ENCODE measurements around the gene PRDM2.
"Not testable (repeated sequence)": the region's sequence is repeated elsewhere in the genome, so short reads cannot be mapped to it uniquely, and the experiment has no call there.

The PRDM2 gene

DNA sequence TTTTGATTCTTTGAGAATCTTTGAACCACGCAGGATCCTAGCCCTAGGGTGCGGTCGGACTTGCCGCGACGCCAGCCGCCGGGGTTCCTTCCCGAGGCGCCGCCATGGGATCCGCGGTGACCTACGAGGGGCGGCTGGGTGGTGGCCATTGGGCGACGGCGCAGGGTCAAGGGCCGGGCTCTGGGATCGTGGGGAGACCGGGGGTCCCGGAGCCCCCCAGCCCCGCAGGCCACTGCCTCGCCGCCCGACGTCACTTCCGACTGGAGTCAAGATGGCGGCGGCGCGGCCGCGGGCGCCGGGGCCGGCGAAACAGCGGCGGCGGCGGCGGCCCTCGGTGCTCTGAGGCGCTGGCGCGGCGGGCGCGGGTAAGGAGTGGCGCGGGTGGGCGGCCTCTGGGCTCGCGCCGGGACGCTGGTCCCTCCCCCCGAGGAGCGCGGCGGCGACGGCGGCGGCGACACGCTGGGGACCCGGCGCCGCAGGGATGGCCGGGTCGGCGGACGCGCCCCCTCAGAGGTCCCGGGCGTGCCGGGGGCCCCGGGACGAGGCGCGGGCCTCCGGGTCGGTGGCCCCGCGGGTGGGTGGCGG, at the start of gene PRDM2:
Gene PRDM2, plus strand, starts transcription at position 253 of the 585 bp plus-strand sequence. CDS start 15,418 bp downstream, outside the sequence.
- peak; percentile 83 for DNase-seq

DNA sequence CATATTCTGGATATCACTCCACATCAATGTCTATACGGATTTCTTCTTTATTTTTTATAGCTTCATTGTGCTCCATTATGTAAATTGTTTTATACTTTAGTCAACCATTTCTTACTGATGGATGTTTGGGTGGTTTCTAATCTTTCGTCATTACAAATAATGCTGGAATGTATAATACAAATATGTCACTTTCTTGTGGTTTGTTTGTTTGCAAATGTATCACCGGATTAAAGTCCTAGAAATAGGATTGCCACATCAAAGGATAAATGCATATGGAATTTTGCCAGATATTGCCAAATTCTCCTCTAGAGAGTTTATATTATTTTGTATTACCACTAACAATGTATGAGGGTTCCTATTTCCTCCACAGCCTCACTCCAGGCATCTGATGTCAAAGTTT, 48.7 kb upstream of the PRDM2 start:
- DNase-seq, result no peak

DNA sequence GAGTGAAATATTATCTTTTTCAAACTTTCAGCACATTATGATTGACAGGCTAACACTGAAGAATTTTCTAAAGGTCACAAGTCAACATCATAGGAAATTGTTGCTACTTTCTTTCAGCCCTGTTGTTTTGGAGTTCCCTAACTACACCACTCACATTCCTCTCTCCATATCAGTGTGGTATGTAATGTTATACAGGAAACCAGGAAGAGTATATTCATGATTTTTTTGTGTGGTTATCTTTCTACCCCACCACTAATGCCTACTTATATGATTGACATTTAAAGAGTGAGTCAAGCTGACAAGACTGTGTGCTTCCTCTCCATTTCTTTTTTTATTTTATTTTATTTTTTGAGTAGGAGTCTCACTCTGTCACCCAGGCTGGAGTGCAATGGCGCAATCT, 47.8 kb upstream of the PRDM2 start:
- DNase-seq, result no peak

GRCh38 chr1:13661539-13661938, 38.4 kb upstream of the PRDM2 start:
- no peak for DNase-seq

GRCh38 chr1:13662493-13662892, 37.5 kb upstream of the PRDM2 start:
- peak; percentile 35 for DNase-seq

- no peak for DNase-seq
These were observed 36.0 kb upstream of the PRDM2 start for GRCh38 chr1:13663969-13664368.

DNA sequence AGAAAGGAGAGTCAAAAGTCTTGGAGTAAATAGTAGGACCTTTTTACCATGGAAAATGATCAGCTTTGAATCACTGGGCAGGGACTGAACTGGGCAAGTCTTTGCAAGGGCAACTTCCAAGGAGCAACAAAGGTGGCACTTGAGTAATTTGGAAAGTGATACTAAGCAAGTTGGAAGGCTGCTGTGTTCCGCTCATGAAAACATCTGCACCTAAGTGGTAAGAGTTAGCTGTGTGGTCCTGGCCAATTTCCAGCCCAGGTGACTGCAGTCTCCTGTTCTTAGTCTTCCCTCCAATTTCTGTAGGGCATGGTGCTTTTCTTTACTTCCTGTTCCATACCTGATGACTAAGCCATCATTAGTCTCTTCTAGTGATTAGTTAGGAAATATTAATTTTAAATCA, 35.5 kb upstream of the PRDM2 start:
- DNase-seq, result no peak

GRCh38 chr1:13666317-13666716, 33.7 kb upstream of the PRDM2 start:
- no peak for DNase-seq

DNA sequence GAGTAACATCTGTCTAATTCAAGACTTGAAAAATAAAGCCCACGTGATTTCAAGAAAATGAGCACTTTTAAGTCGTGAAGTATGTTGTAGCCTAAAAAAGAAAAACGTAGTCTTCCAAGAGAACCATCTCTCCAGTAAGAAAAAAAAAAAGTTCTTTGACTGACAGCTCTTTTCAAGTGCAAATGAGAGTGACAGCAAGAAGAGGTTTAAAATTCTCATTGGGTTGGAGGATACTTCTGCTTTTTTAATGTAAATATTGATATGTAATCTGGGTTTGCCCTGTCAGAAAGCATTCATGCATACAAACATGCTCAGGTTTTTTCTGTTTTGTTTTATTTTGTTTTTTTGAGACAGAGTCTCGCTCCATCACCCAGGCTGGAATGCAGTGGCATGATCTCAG, 32.3 kb upstream of the PRDM2 start:
- no peak for DNase-seq

DNA sequence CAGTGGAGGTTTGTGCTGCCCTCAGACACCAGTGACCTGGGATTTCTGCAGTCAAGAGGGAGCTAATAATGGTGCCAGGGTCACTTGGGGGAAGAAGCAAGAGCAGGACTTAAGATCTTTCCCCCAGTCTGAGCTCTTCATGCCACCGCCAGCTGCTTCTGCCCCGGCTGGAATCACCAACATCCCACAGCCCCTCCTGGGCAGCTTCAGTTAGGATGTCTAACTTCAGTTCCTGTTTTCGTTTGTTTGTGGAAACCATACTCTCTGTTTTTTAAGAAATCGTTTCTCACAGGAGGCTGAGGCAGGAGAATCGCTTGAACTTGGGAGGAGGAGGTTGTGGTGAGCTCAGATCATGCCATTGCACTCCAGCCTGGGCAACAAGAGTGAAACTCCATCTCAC, 25.6 kb upstream of the PRDM2 start:
- DNase-seq, result no peak

DNA sequence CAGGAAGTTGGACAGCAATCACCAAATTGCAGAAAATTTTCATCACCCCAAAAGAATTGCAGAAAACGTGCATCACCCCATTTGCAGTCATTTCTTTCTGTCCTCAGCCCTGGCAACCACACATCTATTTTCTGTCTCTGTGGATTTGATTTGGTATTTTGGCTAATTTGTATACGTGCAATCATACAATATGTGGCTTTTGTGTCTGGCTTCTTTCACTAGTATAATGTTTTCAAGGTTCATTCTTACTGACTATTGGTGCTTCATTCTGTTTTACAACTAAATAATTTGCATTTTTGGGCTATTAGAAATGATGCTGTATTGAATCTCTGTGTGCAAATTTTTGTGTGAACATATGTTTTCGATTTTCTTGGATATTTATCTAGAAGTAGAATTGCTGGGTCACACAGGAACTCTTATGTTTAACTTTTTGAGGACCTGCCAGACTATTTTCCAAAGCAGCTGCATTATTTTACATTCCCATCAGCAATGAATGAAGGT, 24.8 kb upstream of the PRDM2 start:
- DNase-seq, result peak; percentile 55

- no peak for DNase-seq
These were observed 22.1 kb upstream of the PRDM2 start for GRCh38 chr1:13677896-13678295.

- no peak for DNase-seq
These were observed 20.3 kb upstream of the PRDM2 start for GRCh38 chr1:13679651-13680050.

- not testable (repeated sequence) for DNase-seq
These were observed 19.4 kb upstream of the PRDM2 start for GRCh38 chr1:13680609-13681008.

DNA sequence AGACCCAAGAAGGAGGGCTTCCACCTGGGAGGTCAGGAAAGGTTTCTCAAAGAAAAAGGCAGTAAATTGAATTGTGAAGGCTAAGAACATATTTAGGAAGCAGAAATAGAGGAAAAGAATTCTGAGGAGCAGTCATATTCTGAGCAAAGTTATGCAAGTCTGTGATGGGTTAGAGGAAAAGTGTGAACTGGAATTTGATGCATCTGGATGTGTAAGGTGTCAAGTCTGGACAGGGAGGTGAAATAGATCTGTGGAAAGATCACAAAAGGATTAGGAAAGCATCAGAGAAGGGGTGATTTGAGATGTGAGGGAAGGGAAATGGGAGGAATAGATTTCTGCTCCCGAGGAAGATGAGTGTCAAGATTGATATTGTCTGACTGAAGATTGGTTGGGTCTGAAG, 18.1 kb upstream of the PRDM2 start:
- DNase-seq, result no peak

DNA sequence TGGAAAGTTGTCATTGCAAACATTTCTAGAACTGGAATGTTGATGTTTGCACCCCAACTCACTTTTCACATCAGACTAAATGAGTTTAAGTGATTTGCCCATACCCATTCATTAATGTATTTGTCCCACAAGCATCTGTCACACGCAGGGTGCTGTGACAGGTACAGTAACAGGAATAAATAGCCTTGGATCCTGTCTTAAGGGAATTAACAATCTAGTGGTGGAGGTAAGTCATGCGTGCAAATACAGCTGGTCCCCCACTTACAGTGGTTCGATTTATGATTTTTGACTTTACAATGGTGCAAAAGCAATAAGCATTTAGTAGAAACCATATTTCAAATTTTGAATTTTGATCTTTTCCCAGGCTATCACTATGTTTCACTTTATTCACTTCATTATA, 17.5 kb upstream of the PRDM2 start:
- peak; percentile 65 for DNase-seq

DNA sequence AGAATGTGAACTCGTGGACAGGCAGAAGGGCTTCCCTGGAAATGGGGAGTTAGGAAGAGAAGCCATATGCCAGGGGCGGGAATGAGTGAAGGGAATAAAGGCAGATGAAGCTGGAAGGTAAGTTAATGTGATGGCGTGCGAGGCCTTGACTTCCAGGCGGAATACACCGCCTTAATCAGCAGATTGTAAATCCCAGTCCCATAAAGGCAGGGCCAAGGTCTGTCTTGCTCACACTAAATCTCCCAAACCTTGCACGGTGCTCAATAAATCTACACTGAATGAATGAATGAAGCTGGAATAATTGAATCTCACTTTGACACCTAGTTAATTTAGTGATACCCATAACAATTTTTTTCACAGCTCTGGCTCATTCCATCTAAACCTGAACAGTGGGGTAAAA, 16.8 kb upstream of the PRDM2 start:
- no peak for DNase-seq

- DNase-seq, result peak; percentile 92
These were observed 12.8 kb upstream of the PRDM2 start for GRCh38 chr1:13687151-13687715.

DNA sequence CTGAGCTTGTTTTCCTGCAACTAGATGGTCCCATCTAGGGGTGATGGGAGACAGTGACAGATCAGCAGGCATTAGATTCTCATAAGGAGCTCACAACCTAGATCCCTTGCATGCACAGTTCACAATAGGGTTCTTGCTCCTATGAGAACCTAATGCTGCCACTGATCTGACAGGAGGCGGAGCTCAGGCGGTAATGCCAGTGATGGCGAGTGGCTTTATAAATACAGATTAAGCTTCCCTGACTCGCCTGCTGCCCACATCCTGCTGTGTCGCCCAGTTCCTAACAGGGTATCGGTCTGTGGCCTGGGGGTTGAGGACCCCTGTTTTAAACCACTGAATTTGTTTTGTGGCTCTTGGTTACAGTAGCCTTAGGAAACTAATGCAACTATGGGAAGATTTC, 6.9 kb upstream of the PRDM2 start:
- DNase-seq, result not testable (repeated sequence)

- no peak for DNase-seq
These were observed 4.9 kb upstream of the PRDM2 start for GRCh38 chr1:13694886-13695684.

- DNase-seq, result no peak
These were observed 2.2 kb upstream of the PRDM2 start for GRCh38 chr1:13697738-13698137.

DNA sequence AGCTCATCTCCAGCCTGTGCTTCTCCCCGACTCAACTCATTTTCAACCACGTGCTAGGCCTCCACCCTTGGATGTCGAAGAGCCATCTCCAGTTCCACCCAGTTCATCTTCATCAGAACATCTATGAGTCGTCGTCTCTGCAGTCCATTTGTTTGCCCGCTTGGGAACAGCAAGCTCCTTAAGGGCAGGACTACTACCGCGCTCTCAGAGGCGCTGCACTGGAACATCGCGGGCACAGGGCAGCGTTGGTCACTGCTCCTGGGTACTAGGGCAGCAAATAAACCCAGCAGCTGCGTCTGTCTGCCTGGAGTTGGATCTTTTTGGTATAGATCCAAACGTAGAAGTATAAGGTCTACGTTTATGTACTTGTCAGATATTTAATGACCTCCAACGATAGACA, 478 bp upstream of the PRDM2 start:
- DNase-seq, result no peak

- peak; percentile 78 for DNase-seq
These were observed 708 bp downstream of the PRDM2 start for GRCh38 chr1:13700521-13701270.

All from eye (tissue), 1 donor.